ENCODE measurements around the gene TBC1D21. TPM values are rescaled to one million over a fixed set of nuclear protein-coding genes. Genes with fewer than 3 reads are reported as not detected.

Gene TBC1D21
- polyA plus RNA-seq, 3 donors: not detected

DNA sequence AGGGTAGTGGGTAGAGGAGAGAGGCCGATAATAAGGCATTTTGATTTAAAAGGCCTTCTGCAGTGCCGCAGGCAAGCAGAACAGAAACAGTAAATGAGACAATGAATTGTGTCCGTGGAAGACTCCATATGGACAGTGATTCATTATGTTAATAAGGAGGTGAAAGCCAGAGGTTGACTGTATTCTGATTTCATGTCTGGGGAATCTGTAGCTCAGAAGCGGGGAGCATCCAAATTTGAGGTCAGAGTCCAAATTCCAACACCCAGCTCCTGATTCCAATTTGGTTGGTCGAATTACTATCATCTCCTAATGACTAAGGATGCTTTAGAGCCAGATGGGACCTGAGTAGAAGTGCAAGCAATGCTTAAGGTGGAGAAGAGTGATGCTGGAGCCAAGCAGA, 1.0 kb upstream of the TBC1D21 start:
- Histone ChIP-seq H3K9ac (ENCODE audit: insufficient read depth, low read length, poor library complexity, severe bottlenecking) (no peak overlapping the region), H3K4me2 (replicated peaks; ENCODE audit: extremely low read depth, low read length, poor library complexity, severe bottlenecking) (no peak overlapping the region), H2AFZ (ENCODE audit: insufficient read depth, low read depth, low read length, poor library complexity, severe bottlenecking) (no peak overlapping the region), H3K9me3 (replicated peaks in 1 of 2; ENCODE audit: control insufficient read depth in 1 of 2, insufficient read depth in 1 of 2, low read length in 2 of 2) (no peaks in the 10 kb centered on the region), H3K79me2 (ENCODE audit: insufficient read depth, low read length) (no peaks in the 10 kb centered on the region), H3K4me1 (ENCODE audit: control insufficient read depth in 1 of 2, insufficient read depth in 2 of 2, low read length in 2 of 2) (no peaks in the 10 kb centered on the region), H3K27me3 (ENCODE audit: control insufficient read depth in 2 of 2, insufficient read depth in 2 of 2, low read length in 2 of 2) (peaks cover 7 to 8% of the 10 kb centered on the region in 2 donors), H3K36me3 (replicated peaks in 1 of 2; ENCODE audit: control insufficient read depth in 1 of 2, insufficient read depth in 2 of 2, low read length in 2 of 2) (no peaks in the 10 kb centered on the region), H3K4me3 (replicated peaks in 1 of 3; ENCODE audit: low read depth in 2 of 3, low read length in 3 of 3) (no peak overlapping the region), H4K20me1 (ENCODE audit: insufficient read depth, low read length) (no peaks in the 10 kb centered on the region), H3K27ac (ENCODE audit: low read depth in 1 of 2, low read length in 2 of 2) (no peak overlapping the region)
- Mint-ChIP-seq H3K36me3 (no peaks in the 10 kb centered on the region), H3K27ac (no peak overlapping the region), H3K4me3 (no peak overlapping the region), H3K4me1 (no peaks in the 10 kb centered on the region), H3K27me3 (ENCODE audit: low read depth in 3 of 3) (peaks cover 3 to 39% (median 19%) of the 10 kb centered on the region in 3 donors), H3K9me3 (no peaks in the 10 kb centered on the region)
- no peak for DNase-seq
- WGBS (ENCODE audit: insufficient coverage): 98% methylated on average over 4 of the region's 5 CpGs
- intact Hi-C loops (cut with micrococcal nuclease): loop anchor here in 1 of 2 donors (2.0 kb wide), 1 partner anchor 36 kb away; no protein-coding TSS in a partner anchor
- TF ChIP-seq, protein P1, sequence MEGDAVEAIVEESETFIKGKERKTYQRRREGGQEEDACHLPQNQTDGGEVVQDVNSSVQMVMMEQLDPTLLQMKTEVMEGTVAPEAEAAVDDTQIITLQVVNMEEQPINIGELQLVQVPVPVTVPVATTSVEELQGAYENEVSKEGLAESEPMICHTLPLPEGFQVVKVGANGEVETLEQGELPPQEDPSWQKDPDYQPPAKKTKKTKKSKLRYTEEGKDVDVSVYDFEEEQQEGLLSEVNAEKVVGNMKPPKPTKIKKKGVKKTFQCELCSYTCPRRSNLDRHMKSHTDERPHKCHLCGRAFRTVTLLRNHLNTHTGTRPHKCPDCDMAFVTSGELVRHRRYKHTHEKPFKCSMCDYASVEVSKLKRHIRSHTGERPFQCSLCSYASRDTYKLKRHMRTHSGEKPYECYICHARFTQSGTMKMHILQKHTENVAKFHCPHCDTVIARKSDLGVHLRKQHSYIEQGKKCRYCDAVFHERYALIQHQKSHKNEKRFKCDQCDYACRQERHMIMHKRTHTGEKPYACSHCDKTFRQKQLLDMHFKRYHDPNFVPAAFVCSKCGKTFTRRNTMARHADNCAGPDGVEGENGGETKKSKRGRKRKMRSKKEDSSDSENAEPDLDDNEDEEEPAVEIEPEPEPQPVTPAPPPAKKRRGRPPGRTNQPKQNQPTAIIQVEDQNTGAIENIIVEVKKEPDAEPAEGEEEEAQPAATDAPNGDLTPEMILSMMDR (IDR thresholded peaks at IDR 0.05): no peak

DNA sequence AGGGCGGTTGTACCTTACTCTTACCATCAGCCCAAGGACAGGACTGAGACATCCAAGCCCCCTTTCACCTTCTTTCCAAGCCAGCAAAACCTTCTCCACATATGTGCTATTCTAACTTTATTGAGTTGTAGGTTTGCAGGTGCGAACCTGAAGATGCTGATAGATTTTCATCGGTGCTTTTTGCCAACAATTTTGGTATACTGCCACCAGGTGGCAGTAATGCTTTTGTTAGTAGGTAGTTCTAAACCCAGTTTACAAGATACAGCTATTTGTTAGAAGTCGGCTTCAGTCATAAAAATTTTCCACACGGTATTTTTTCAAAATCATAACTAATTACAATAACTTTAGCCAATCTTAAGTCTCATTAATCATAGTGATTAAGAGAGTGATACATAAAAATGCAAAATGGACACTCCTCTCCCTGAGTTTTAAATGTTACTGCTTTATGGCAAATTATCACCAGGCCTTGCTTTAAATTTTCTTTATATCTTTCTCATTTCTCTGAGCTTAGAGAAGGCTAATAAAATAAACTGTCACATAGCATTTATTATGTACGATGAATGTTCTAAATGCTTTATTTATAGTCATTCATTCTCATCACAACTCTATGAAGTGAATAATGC, 636 bp downstream of the TBC1D21 start:
- H3K36me3 ChIP-seq (replicated peaks in 1 of 2; ENCODE audit: control insufficient read depth in 1 of 2, insufficient read depth in 2 of 2, low read length in 2 of 2): no peaks in the 10 kb centered on the region
- H3K79me2 ChIP-seq (ENCODE audit: insufficient read depth, low read length): no peaks in the 10 kb centered on the region
- H3K9me3 Mint-ChIP-seq: peaks cover 0 to 2% (median 0%) of the 10 kb centered on the region in 7 donors
- H3K4me1 ChIP-seq (ENCODE audit: control insufficient read depth in 1 of 2, insufficient read depth in 2 of 2, low read length in 2 of 2): no peaks in the 10 kb centered on the region
- no peak overlapping the region for H3K4me3 ChIP-seq (replicated peaks in 1 of 3; ENCODE audit: low read depth in 2 of 3, low read length in 3 of 3)
- no peaks in the 10 kb centered on the region for H3K36me3 Mint-ChIP-seq
- H4K20me1 ChIP-seq (ENCODE audit: insufficient read depth, low read length): no peaks in the 10 kb centered on the region
- H3K4me2 ChIP-seq (replicated peaks; ENCODE audit: extremely low read depth, low read length, poor library complexity, severe bottlenecking): no peak overlapping the region
- no peak overlapping the region for H3K4me3 Mint-ChIP-seq
- WGBS (ENCODE audit: insufficient coverage): no CpG with 5 or more reads among the region's 6 CpGs
- intact Hi-C loops (cut with micrococcal nuclease): loop anchor here in 1 of 2 donors (2.0 kb wide), 1 partner anchor 35 kb away; no protein-coding TSS in a partner anchor
- H3K4me1 Mint-ChIP-seq: no peaks in the 10 kb centered on the region
- no peak overlapping the region for H2AFZ ChIP-seq (ENCODE audit: insufficient read depth, low read depth, low read length, poor library complexity, severe bottlenecking)
- H3K9me3 ChIP-seq (replicated peaks in 1 of 2; ENCODE audit: control insufficient read depth in 1 of 2, insufficient read depth in 1 of 2, low read length in 2 of 2): no peaks in the 10 kb centered on the region
- H3K27me3 Mint-ChIP-seq (ENCODE audit: low read depth in 3 of 3): peaks cover 3 to 32% (median 15%) of the 10 kb centered on the region in 3 donors
- TF ChIP-seq, protein P1 (IDR thresholded peaks at IDR 0.05): peak; percentile 77
- H3K27me3 ChIP-seq (ENCODE audit: control insufficient read depth in 2 of 2, insufficient read depth in 2 of 2, low read length in 2 of 2): peaks cover 7 to 8% of the 10 kb centered on the region in 2 donors
- no peak overlapping the region for H3K27ac Mint-ChIP-seq
- no peak overlapping the region for H3K27ac ChIP-seq (ENCODE audit: low read depth in 1 of 2, low read length in 2 of 2)
- peak; percentile 29 to 67 (median 37) for DNase-seq
- H3K9ac ChIP-seq (ENCODE audit: insufficient read depth, low read length, poor library complexity, severe bottlenecking): no peak overlapping the region
